Measurements from ENCODE around the gene QSER1. TPM values are rescaled to one million over a fixed set of nuclear protein-coding genes. Genes with fewer than 3 reads are reported as not detected.

The QSER1 gene
- total RNA-seq, 4 donors from 2014 or later, result 17.2 to 79.4 (median 43.8) TPM

DNA sequence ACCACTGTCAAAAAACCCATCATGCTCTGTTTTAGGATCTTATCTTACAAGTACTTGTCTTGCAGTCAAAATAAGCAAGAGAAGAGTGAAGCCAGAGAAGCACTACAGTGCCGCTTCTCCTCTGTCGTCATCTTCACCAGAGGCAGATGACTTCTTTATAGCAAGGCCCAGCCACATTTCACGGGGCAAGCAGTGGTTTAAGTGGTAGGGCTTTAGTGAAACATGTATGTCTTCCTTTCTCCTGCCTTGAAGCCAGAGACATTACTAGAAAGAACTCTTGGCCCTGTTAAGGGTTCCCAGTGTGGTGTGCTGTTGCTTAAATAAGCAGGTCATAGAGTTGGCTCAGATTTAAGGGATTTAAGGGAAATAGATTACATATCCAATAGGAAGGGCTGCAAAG lies 80.2 kb downstream of the QSER1 start:
- intact Hi-C loops (cut with DNase I; ENCODE audit: low total_unique reads), result no loop called here
- no peak overlapping the region for H3K4me3 ChIP-seq
- H3K4me1 ChIP-seq, result no peaks in the 10 kb centered on the region
- H3K36me3 ChIP-seq, result no peaks in the 10 kb centered on the region
- no peak for TF ChIP-seq POLR2A (IDR thresholded peaks at IDR 0.05)
- TF ChIP-seq, protein P1, sequence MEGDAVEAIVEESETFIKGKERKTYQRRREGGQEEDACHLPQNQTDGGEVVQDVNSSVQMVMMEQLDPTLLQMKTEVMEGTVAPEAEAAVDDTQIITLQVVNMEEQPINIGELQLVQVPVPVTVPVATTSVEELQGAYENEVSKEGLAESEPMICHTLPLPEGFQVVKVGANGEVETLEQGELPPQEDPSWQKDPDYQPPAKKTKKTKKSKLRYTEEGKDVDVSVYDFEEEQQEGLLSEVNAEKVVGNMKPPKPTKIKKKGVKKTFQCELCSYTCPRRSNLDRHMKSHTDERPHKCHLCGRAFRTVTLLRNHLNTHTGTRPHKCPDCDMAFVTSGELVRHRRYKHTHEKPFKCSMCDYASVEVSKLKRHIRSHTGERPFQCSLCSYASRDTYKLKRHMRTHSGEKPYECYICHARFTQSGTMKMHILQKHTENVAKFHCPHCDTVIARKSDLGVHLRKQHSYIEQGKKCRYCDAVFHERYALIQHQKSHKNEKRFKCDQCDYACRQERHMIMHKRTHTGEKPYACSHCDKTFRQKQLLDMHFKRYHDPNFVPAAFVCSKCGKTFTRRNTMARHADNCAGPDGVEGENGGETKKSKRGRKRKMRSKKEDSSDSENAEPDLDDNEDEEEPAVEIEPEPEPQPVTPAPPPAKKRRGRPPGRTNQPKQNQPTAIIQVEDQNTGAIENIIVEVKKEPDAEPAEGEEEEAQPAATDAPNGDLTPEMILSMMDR (IDR thresholded peaks at IDR 0.05), result no peak
- no peak for DNase-seq
- no peak overlapping the region for H3K27ac ChIP-seq
- H3K9me3 ChIP-seq, result no peaks in the 10 kb centered on the region
- no peaks in the 10 kb centered on the region for H3K27me3 ChIP-seq

DNA sequence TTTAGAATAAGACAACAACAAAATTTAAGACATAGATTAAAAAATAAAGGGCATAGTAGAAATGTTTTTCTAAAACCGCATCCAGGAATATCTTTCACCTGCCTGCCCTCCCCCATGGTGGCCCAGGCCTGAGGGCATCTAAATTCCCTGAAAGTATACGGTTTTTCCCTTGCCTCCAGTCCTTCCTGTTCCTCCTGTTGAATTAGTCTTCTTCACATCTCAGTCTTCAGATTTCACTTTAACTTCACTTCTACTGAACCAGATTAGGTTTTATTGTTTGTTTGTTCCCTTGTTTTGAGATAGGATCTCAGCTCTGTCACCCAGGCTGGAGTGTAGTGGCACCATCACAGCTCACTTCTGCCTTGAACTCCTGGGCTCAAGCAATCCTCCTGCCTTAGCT lies 90.0 kb downstream of the QSER1 start:
- no peaks in the 10 kb centered on the region for H3K36me3 ChIP-seq
- intact Hi-C loops (cut with DNase I; ENCODE audit: low total_unique reads), result no loop called here
- no peak overlapping the region for H3K4me3 ChIP-seq
- H3K4me1 ChIP-seq, result no peaks in the 10 kb centered on the region
- no peak overlapping the region for H3K27ac ChIP-seq
- DNase-seq, result no peak
- H3K27me3 ChIP-seq, result no peaks in the 10 kb centered on the region
- no peaks in the 10 kb centered on the region for H3K9me3 ChIP-seq
- TF ChIP-seq, protein P1 (IDR thresholded peaks at IDR 0.05), result no peak
- no peak for TF ChIP-seq POLR2A (IDR thresholded peaks at IDR 0.05)

DNA sequence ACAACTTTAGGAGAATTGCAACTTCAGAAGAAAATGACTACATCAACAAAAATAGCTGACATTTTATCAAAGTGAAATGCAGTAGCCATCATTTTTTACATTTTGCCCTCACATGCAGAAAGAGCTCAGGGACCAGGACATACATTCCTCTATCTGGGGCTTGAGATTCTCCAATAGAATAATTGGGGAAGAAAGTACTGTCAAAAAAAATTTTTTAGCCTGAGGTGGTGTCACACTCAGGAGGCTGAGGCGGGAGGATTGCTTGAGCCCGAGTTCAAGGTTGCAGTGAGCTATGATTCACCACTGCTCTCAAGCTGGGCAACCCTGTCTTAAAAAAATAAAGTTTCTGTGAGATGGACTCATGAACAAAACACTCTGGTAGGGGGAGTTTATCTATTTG lies 90.9 kb downstream of the QSER1 start:
- no peak for TF ChIP-seq POLR2A (IDR thresholded peaks at IDR 0.05)
- TF ChIP-seq, protein P1 (IDR thresholded peaks at IDR 0.05), result no peak
- Histone ChIP-seq H3K27me3 (no peaks in the 10 kb centered on the region), H3K27ac (no peak overlapping the region), H3K4me3 (no peak overlapping the region), H3K9me3 (no peaks in the 10 kb centered on the region), H3K4me1 (no peaks in the 10 kb centered on the region), H3K36me3 (no peaks in the 10 kb centered on the region)
- intact Hi-C loops (cut with DNase I; ENCODE audit: low total_unique reads), result no loop called here
- no peak for DNase-seq

DNA sequence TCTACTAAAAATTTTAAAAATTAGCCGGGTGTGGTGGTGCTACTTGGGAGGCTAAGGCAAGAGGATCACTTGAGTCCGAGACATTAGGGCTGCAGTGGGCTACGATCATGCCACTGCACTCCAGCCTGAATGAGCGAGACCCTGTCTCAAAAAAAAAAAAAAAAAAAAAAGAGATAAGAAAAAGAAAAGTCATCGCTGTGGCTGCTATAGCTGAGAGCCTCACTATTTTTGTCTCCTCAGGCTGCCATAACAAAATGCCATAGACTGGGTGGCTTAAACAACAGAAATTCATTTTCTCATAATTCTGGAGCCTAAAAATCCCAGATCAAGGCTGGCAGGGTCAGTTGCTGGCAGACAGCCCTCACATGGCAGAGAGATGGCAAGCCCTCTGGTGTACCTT lies 93.0 kb downstream of the QSER1 start:
- no peaks in the 10 kb centered on the region for H3K9me3 ChIP-seq
- intact Hi-C loops (cut with DNase I; ENCODE audit: low total_unique reads), result no loop called here
- TF ChIP-seq, protein P1 (IDR thresholded peaks at IDR 0.05), result no peak
- TF ChIP-seq POLR2A (IDR thresholded peaks at IDR 0.05), result no peak

DNA sequence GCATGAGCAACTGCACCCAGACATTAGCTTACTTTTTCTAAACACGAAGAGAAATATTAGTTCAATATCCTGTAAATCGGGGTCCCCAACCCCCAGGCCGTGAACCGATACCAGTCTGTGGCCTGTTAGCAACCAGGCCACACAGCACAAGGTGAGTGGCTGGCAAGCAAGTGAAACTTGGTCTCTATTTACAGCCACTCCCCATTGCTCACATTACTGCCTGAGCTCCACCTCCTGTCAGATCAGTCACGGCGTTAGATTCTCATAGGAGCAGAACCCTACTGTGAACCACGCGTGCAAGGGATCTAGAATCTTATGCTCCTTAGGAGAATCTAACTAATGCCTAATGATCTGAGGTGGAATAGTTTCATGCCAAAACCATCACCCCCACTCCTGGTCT lies 95.2 kb downstream of the QSER1 start:
- TF ChIP-seq, protein P1 (IDR thresholded peaks at IDR 0.05), result no peak
- TF ChIP-seq POLR2A (IDR thresholded peaks at IDR 0.05), result no peak
- no peaks in the 10 kb centered on the region for H3K4me1 ChIP-seq
- DNase-seq, result no peak
- no peaks in the 10 kb centered on the region for H3K9me3 ChIP-seq
- no peak overlapping the region for H3K27ac ChIP-seq
- H3K4me3 ChIP-seq, result no peak overlapping the region
- intact Hi-C loops (cut with DNase I; ENCODE audit: low total_unique reads), result no loop called here
- H3K36me3 ChIP-seq, result no peaks in the 10 kb centered on the region
- H3K27me3 ChIP-seq, result no peaks in the 10 kb centered on the region

More for the DNA sequence above, 93.0 kb downstream of the QSER1 start:
- Histone ChIP-seq H3K27me3 (no peaks in the 10 kb centered on the region), H3K4me3 (no peak overlapping the region), H3K27ac (no peak overlapping the region), H3K4me1 (no peaks in the 10 kb centered on the region), H3K36me3 (no peaks in the 10 kb centered on the region)
- DNase-seq, result no peak

All from uterus (tissue), 4 donors.